ENCODE results near the gene GAK. TPM values are rescaled to one million over a fixed set of nuclear protein-coding genes. Genes with fewer than 3 reads are reported as not detected.

The GAK gene
- total and polyA plus RNA-seq, 2 of the 4 experiments (the other 2 are of a cell fraction), result 45.1 to 133 TPM

GRCh38 chr4:874056-874455 lies 58.1 kb downstream of the GAK start:
- Histone ChIP-seq H2BK15ac (ENCODE audit: low read depth, low read length) (no peak overlapping the region), H3K23ac (ENCODE audit: low read depth, low read length) (no peak overlapping the region), H4K91ac (ENCODE audit: insufficient read depth, low read depth, low read length) (no peak overlapping the region), H4K5ac (ENCODE audit: low read depth, low read length) (no peak overlapping the region), H3K4ac (ENCODE audit: low read depth, low read length) (no peak overlapping the region), H3K14ac (replicated peaks; ENCODE audit: low read depth, low read length) (no peak overlapping the region), H3K4me2 (ENCODE audit: low read depth, low read length) (no peak overlapping the region), H2AK9ac (replicated peaks; ENCODE audit: low read depth, low read length, poor library complexity) (no peak overlapping the region), H3K18ac (ENCODE audit: low read depth, low read length) (no peak overlapping the region), H3K56ac (ENCODE audit: extremely low read depth, insufficient read depth, low read length) (no peak overlapping the region), H2BK20ac (ENCODE audit: low read depth, low read length) (no peak overlapping the region), H2BK120ac (ENCODE audit: low read depth, low read length) (no peak overlapping the region), H3K27me3 (ENCODE audit: control insufficient read depth, insufficient read depth, low read length) (no peaks in the 10 kb centered on the region), H4K20me1 (ENCODE audit: insufficient read depth, low read length) (peaks cover 10% of the 10 kb centered on the region), H4K8ac (ENCODE audit: low read depth in 2 of 2, low read length in 2 of 2) (no peak overlapping the region), H3K4me3 (ENCODE audit: insufficient read depth, low read depth, low read length) (no peak overlapping the region), H2AFZ (replicated peaks; ENCODE audit: low read length, poor library complexity) (no peak overlapping the region), H3K4me1 (ENCODE audit: control insufficient read depth, insufficient read depth, low read length) (no peaks in the 10 kb centered on the region), H2BK5ac (ENCODE audit: low read depth, low read length, poor library complexity, severe bottlenecking) (no peak overlapping the region), H3K27ac (ENCODE audit: insufficient read depth, low read length) (no peak overlapping the region), H3K9ac (ENCODE audit: low read depth, low read length) (no peak overlapping the region), H3K9me1 (ENCODE audit: insufficient read depth, low read length) (peaks cover 10% of the 10 kb centered on the region), H3K36me3 (ENCODE audit: control insufficient read depth, insufficient read depth, low read length) (peaks cover 69% of the 10 kb centered on the region), H3K79me1 (ENCODE audit: low read depth in 1 of 2, low read length in 2 of 2) (peaks cover 0 to 10% of the 10 kb centered on the region in 2 experiments; a peak in 2 of 4 replicates), H2AK5ac (ENCODE audit: low read depth, low read length) (no peak overlapping the region), H3K9me3 (ENCODE audit: control insufficient read depth, insufficient read depth, low read length) (no peaks in the 10 kb centered on the region)
- BruUV-seq (replicated peaks), result no TSS peak
- in situ Hi-C loops (cut with MboI; ENCODE audit: low sequenced_read_pairs) (no loop called here), dilution Hi-C loops (cut with HindIII; ENCODE audit: low sequenced_read_pairs, unreplicated experiment) (no loop called here), intact Hi-C loops (cut with micrococcal nuclease) (no loop called here)
- ChIA-PET CTCF (no interaction called here), POLR2A (ENCODE audit: unreplicated experiment) (no interaction called here)
- WGBS, 2 experiments (ENCODE audit: extremely low coverage in 2 of 2, insufficient read length in 1 of 2), result 100% methylated on average over 3 of the region's 9 CpGs; no CpG with 5 or more reads in 1 of the 2 experiments
- ATAC-seq (ENCODE audit: low read depth) (no peak), DNase-seq (no peak)
- TF ChIP-seq ELK1 (IDR thresholded peaks at IDR 0.05; ENCODE audit: borderline replicate concordance, low read depth, low read length), result no peak
- TF ChIP-seq BHLHE40 (IDR thresholded peaks at IDR 0.05; ENCODE audit: low read depth, low read length), result no peak
- TF ChIP-seq RFX5 (IDR thresholded peaks at IDR 0.05; ENCODE audit: low read depth, low read length), result no peak
- no peak for TF ChIP-seq RCOR1 (IDR thresholded peaks at IDR 0.05; ENCODE audit: insufficient replicate concordance, low read length)
- TF ChIP-seq MXI1 (IDR thresholded peaks at IDR 0.05; ENCODE audit: borderline replicate concordance, low read depth, low read length), result no peak
- TF ChIP-seq RAD21 (IDR thresholded peaks at IDR 0.05; ENCODE audit: low read length), result no peak
- TF ChIP-seq CEBPB (IDR thresholded peaks at IDR 0.05; ENCODE audit: low read depth, low read length), result no peak
- TF ChIP-seq POLR2A (IDR thresholded peaks at IDR 0.05; ENCODE audit: low read depth, low read length), result no peak
- TF ChIP-seq SMC3 (IDR thresholded peaks at IDR 0.05; ENCODE audit: low read depth, low read length), result no peak
- no peak for TF ChIP-seq USF2 (IDR thresholded peaks at IDR 0.05; ENCODE audit: low read depth, low read length)
- TF ChIP-seq MAZ (IDR thresholded peaks at IDR 0.05; ENCODE audit: borderline replicate concordance, low read depth, low read length), result no peak
- no peak for TF ChIP-seq CTCF (conservative IDR thresholded peaks at IDR 0.05; ENCODE audit: low read depth, low read length)
- TF ChIP-seq NFE2L2 (IDR thresholded peaks at IDR 0.05; ENCODE audit: low read depth, low read length), result no peak
- no peak for TF ChIP-seq MAFK (IDR thresholded peaks at IDR 0.05; ENCODE audit: low read depth, low read length)
- no peak for TF ChIP-seq FOS (IDR thresholded peaks at IDR 0.05; ENCODE audit: low read depth, low read length)
- TF ChIP-seq CHD1 (IDR thresholded peaks at IDR 0.05; ENCODE audit: low read depth, low read length), result no peak

Measured in IMR-90 (cell line).